ENCODE results near the gene IL24. TPM values are rescaled to one million over a fixed set of nuclear protein-coding genes. Genes with fewer than 3 reads are reported as not detected.
"Not testable (repeated sequence)": the region's sequence is repeated elsewhere in the genome, so short reads cannot be mapped to it uniquely, and the experiment has no call there.

Gene IL24, protein sequence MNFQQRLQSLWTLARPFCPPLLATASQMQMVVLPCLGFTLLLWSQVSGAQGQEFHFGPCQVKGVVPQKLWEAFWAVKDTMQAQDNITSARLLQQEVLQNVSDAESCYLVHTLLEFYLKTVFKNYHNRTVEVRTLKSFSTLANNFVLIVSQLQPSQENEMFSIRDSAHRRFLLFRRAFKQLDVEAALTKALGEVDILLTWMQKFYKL
- total RNA-seq (not detected in 2 replicates), polyA plus RNA-seq (not detected in 2 replicates)

DNA sequence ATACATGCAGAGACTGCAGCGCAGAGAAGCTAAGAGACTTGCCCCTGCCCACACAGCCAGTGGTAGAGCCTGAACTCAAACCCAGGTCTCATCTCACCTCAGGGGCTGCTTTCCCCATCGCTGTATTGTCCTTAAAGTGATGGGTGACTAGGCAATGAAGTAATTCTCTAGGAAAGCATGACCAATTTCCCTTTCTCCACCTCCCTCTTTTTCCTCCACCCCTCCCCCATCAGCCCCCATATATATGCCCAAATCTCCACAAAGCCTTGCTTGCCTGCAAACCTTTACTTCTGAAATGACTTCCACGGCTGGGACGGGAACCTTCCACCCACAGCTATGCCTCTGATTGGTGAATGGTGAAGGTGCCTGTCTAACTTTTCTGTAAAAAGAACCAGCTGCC lies at the start of gene IL24:
Gene IL24 (plus strand): TSS at position 269 of the 400 bp plus-strand sequence. CDS start 390 bp downstream, outside the sequence.
- TF ChIP-seq, protein P1, sequence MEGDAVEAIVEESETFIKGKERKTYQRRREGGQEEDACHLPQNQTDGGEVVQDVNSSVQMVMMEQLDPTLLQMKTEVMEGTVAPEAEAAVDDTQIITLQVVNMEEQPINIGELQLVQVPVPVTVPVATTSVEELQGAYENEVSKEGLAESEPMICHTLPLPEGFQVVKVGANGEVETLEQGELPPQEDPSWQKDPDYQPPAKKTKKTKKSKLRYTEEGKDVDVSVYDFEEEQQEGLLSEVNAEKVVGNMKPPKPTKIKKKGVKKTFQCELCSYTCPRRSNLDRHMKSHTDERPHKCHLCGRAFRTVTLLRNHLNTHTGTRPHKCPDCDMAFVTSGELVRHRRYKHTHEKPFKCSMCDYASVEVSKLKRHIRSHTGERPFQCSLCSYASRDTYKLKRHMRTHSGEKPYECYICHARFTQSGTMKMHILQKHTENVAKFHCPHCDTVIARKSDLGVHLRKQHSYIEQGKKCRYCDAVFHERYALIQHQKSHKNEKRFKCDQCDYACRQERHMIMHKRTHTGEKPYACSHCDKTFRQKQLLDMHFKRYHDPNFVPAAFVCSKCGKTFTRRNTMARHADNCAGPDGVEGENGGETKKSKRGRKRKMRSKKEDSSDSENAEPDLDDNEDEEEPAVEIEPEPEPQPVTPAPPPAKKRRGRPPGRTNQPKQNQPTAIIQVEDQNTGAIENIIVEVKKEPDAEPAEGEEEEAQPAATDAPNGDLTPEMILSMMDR (IDR thresholded peaks at IDR 0.05; ENCODE audit: low read depth, low read length), result no peak
- Histone ChIP-seq H3K27ac (no peak within 1 kb of the TSS), H3K4me1 (ENCODE audit: low read depth) (no peaks in the 10 kb centered on the region)

DNA sequence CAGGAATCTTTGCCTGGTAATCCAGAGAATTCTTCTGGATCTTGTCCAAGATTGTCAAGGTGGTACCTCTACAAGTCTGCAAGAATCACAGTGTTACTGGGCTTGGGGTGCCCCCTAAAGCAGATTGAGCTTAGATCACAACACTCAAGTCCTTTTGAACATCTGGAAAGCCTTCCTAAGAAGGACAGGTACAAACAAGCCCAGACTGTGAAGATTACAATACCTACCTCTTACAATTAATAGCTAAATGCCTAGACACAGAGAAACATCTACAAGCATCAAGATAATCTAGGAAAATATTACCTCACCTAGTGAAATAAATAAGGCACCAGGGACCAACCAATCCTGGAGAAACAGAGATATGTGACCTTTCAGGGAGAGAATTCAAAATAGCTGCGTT lies 49.3 kb upstream of the IL24 start:
- peaks cover 10% of the 10 kb centered on the region for H3K4me1 ChIP-seq (ENCODE audit: low read depth)
- H3K36me3 ChIP-seq, result no peaks in the 10 kb centered on the region
- TF ChIP-seq, protein P1 (IDR thresholded peaks at IDR 0.05; ENCODE audit: low read depth, low read length), result no peak
- H3K9me3 ChIP-seq (ENCODE audit: low read depth), result no peaks in the 10 kb centered on the region
- H3K27ac ChIP-seq, result peak overlapping the region; percentile 69
- H3K27me3 ChIP-seq, result no peaks in the 10 kb centered on the region
- no peak overlapping the region for H3K4me3 ChIP-seq
- no peak for DNase-seq (ENCODE audit: low read depth in 1 of 2, low spot score in 1 of 2)

More for the DNA sequence above, at the start of gene IL24:
- H3K27me3 ChIP-seq, result no peaks in the 10 kb centered on the region
- H3K9me3 ChIP-seq (ENCODE audit: low read depth), result no peaks in the 10 kb centered on the region
- no peak within 1 kb of the TSS for H3K4me3 ChIP-seq
- DNase-seq (ENCODE audit: low read depth in 1 of 2, low spot score in 1 of 2), result no peak
- no peaks in the 10 kb centered on the region for H3K36me3 ChIP-seq

DNA sequence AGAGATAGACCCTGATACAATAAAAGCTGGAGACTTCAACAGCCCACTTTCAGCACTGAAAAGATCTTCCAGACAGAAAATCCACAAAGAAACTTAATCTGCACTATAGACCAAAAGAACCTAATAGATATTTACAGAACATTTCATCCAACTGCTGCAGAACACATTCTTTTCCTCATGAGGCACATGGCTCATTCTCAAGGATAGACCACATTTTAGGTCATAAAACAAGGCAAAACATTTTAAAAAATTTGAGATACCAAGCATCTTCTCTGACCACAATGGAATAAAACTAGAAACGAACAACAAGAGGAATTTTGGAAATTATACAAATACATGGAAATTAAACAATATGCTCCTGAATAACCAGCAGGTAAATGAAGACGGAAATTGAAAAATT lies 46.8 kb upstream of the IL24 start:
- no peak for DNase-seq (ENCODE audit: low read depth in 1 of 2, low spot score in 1 of 2)
- Histone ChIP-seq H3K36me3 (no peaks in the 10 kb centered on the region), H3K27me3 (no peaks in the 10 kb centered on the region), H3K4me3 (no peak overlapping the region), H3K9me3 (ENCODE audit: low read depth) (no peaks in the 10 kb centered on the region), H3K27ac (no peak overlapping the region), H3K4me1 (ENCODE audit: low read depth) (peaks cover 10% of the 10 kb centered on the region)
- TF ChIP-seq, protein P1 (IDR thresholded peaks at IDR 0.05; ENCODE audit: low read depth, low read length), result no peak

DNA sequence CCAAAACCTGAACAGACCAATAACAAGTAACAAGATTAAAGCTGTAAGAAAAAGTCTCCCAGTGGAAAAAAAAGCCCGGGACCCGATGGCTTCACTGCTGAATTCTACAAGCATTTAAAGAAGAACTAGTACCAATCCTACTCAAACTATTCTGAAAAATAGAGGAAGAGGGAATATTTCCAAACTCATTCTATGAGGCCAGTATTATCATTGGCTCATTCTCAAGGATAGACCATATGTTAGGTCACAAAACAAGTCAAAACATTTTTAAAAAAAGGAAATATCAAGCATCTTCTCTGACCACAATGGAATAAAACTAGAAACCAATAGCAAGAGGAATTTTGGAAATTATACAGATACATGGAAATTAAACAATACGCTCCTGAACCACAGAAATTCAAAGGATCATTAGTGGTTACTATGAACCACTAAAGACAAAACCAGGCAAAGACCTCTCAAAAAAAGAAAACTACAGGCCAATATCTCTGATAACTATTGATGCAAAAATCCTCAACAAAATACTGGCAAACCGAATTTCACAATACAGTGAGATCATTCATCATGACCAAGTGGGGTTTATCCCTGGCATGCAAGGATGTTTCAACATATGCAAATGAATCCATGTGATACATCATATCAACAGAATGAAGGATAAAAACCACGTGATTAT lies 45.8 kb upstream of the IL24 start:
- peak in 1 of 2 donors; percentile 81 for DNase-seq (ENCODE audit: low read depth in 1 of 2, low spot score in 1 of 2)
- Histone ChIP-seq H3K4me1 (ENCODE audit: low read depth) (peaks cover 10% of the 10 kb centered on the region), H3K27ac (no peak overlapping the region), H3K9me3 (ENCODE audit: low read depth) (no peaks in the 10 kb centered on the region), H3K27me3 (no peaks in the 10 kb centered on the region), H3K36me3 (no peaks in the 10 kb centered on the region), H3K4me3 (no peak overlapping the region)
- TF ChIP-seq, protein P1 (IDR thresholded peaks at IDR 0.05; ENCODE audit: low read depth, low read length), result no peak

DNA sequence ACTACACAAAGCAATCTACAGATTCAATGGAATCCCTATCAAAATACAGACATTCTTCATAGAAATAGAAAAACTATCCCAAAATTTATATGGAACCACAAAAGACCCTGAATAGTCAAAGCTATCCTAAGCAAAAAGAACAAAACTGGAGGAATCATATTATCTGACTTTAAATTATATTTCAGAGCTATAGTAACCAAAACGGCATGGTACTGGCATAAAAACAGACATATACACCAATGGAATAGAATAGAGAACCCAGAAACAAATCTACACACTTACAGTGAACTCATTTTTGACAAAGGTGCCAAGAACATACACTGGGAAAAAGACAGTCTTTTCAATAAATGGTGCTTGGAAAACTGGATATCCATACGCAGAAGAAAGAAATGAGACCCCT lies 44.6 kb upstream of the IL24 start:
- H3K36me3 ChIP-seq; DNase-seq (ENCODE audit: low read depth in 1 of 2, low spot score in 1 of 2); H3K4me3 ChIP-seq; H3K4me1 ChIP-seq (ENCODE audit: low read depth); H3K27ac ChIP-seq; H3K9me3 ChIP-seq (ENCODE audit: low read depth); H3K27me3 ChIP-seq: not testable (repeated sequence)

DNA sequence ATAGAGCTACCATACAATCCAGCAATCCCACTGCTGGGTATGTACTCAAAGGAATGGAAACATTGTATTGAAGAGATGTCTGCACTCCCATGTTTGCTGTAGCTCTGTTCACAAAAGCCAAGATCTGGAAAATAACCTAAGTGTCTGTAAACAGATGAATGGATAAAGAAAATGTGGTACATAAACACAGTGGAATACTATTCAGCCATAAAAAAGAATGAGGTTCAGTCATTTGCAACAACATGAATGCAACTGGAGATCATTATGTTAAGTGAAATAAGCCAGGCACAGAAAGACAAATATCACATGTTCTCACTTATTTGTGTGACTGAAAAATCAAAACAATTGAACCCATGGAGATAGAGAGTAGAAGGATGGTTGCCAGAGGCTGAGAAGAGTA lies 43.5 kb upstream of the IL24 start:
- H3K4me3 ChIP-seq; H3K4me1 ChIP-seq (ENCODE audit: low read depth); DNase-seq (ENCODE audit: low read depth in 1 of 2, low spot score in 1 of 2); H3K27me3 ChIP-seq; H3K9me3 ChIP-seq (ENCODE audit: low read depth); H3K36me3 ChIP-seq; H3K27ac ChIP-seq: not testable (repeated sequence)
